OCI-LY3 (cell line): ENCODE data around the gene GUK1.

Experiments used
- EZH2phosphoT487 ChIP-seq: fragments of 200-600 bp; shearing (Covaris generic); IDR thresholded peaks from 2 replicates; pipeline ENCODE4 v1.6.1; 2018; ENCODE audit warnings: antibody characterized with exemption, mixed run types, low read depth
- TF ChIP-seq, protein P1 (sequence below): fragments of 200-600, 300-600 bp; sonication (generic); IDR thresholded peaks from 2 replicates; pipeline ENCODE4 v1.5.1; 2014; ENCODE audit warnings: antibody characterized with exemption, low read length, low read depth

DNA sequence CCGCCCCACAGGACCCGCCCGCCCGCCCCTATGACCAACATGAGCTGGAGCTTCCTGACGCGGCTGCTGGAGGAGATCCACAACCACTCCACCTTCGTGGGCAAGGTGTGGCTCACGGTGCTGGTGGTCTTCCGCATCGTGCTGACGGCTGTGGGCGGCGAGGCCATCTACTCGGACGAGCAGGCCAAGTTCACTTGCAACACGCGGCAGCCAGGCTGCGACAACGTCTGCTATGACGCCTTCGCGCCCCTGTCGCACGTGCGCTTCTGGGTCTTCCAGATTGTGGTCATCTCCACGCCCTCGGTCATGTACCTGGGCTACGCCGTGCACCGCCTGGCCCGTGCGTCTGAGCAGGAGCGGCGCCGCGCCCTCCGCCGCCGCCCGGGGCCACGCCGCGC is 17.6 kb downstream of the GUK1 start:
- TF ChIP-seq, protein P1, sequence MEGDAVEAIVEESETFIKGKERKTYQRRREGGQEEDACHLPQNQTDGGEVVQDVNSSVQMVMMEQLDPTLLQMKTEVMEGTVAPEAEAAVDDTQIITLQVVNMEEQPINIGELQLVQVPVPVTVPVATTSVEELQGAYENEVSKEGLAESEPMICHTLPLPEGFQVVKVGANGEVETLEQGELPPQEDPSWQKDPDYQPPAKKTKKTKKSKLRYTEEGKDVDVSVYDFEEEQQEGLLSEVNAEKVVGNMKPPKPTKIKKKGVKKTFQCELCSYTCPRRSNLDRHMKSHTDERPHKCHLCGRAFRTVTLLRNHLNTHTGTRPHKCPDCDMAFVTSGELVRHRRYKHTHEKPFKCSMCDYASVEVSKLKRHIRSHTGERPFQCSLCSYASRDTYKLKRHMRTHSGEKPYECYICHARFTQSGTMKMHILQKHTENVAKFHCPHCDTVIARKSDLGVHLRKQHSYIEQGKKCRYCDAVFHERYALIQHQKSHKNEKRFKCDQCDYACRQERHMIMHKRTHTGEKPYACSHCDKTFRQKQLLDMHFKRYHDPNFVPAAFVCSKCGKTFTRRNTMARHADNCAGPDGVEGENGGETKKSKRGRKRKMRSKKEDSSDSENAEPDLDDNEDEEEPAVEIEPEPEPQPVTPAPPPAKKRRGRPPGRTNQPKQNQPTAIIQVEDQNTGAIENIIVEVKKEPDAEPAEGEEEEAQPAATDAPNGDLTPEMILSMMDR: no peak
- TF ChIP-seq EZH2phosphoT487: no peak
